ENCODE results near the gene PXMP2.

The PXMP2 gene

DNA sequence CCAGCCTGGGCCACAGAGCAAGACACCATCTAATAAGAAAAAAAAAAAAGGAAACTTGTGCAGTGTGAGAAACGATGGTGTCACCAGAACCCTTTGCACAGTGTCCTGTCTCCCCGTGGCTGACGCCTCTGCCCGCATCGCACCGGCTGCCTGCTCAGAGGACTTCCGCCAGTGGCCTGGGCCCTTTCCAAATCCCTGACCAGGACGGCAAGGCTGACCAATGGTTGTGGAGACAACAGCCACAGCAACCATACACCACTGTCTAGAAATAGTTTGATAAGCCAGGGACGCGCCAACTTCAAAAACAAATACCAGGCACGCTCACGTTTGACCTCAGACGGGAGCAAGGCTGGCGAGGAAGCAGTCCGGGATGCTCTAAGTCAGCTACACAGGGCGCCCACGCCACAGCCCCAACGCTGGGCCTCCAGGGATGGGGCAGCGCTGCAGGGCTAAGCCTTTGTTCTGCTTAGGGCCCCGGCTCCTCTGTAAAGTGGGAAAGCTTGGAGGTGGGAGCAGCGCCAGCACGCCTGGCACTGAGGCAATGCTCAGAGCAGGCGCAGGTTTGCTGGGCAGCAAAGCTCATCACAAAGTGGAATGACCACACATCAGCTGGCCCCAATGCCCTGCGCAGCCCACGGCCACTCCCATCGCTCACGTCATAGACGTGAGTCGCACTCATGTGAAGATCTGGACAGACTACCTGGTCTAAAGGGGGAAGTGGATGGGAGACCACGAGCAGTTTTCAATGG, 35.8 kb downstream of the PXMP2 start:
- no peak for DNase-seq (ENCODE audit: low read depth)

DNA sequence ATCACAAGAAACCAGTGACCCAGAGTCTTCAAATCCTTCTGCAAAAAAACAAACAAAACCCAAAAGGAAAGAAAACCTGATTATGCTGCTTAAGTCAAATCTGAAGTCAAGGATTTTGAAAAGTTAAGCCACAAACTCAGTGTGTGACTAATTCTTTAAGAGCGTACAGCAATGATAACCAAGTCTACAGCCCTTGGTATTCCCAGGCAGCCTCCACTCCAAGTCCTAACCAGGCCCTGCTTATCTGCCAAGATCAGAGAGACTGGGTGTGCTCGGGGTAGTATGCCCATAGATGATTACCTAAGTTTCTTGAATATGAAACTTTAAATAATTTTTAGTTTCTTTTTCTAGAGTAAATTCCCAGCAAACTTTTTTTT, 36.4 kb downstream of the PXMP2 start:
- no peak for DNase-seq (ENCODE audit: low read depth)

DNA sequence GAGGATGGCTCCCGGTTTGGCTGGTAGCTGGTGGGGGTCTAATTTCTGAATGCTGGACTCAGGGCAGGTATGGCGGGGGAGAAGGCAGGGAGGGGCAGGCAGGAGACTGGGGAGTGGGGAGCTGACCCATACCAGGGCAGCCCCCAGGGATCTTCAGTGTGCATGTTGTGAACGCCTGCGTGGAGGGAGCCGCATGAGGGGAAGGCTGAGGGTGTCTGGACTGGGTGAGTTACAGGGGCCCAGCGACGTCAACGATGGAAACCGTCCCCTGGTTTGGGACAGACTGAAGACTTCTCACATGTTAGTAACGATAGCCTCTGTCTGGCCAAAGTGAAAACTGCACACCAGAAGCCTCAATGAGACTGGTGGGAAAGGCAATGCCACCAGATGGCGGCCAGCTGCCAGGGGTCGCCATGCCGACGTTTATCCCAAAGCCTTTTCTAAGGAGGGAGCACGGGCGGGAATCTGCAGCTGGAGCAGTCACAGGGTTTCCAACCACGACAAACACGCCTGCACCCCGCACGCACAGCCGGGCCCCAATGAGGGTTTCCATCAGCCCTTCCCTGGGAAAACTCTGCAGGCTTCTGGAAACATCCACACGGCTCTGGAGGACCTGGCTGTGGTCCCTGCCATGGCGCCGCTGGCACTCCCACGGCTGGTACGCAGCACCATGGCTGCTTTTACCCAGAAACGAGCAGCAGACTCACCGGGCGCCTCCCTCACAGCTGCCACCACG, 37.3 kb downstream of the PXMP2 start:
- DNase-seq (ENCODE audit: low read depth), result no peak

DNA sequence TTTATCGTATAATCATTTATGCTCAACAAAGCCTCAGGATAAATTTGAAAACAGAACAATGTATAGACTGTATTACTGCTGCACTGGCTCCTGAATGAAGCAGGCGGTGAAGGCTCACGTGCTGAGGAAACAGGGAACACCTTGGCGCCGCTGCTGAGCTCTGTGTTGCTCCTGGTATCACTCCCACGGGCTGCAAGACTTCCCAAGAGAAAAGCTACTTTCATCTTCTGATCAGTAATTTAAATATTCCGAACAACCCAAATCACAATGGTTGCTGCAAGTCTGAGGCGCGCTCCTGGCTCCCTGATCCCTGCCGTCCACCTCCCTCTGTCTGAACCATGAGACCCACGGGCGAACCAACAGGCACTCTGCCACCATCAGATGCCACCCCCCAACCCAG, 39.0 kb downstream of the PXMP2 start:
- DNase-seq (ENCODE audit: low read depth), result no peak

DNA sequence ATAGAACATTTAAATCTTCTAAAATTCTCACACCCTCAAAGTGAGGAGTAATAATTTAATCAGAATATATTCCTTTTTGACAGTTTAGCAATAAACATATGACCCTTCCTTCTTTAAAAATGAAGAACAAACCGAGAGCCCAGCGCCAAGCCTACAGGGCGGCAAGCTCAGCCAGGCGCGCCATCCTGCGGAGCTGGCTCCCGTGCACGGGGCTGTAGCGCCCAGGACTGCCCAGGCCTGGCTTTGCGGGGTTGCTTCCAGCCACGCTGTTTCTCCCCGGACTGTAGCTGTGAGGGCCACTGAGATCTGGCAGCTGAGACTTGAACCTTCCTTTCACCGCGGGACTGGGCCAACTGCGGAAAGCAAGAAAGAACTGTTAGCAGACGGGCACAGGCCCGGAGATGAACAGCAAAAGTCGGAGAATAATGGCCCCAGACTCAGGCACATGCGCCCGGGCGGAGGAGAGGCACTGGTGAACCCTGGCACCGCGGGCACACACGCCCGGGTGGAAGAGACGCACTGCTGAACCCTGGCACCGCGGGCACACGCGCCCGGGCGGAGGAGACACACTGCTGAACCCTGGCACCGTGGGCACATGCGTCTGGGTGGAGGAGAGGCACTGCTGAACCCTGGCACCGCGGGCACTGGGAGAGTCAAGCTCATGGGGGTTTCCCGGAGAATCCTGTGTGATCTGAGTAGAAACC, 39.9 kb downstream of the PXMP2 start:
- DNase-seq (ENCODE audit: low read depth), result no peak

DNA sequence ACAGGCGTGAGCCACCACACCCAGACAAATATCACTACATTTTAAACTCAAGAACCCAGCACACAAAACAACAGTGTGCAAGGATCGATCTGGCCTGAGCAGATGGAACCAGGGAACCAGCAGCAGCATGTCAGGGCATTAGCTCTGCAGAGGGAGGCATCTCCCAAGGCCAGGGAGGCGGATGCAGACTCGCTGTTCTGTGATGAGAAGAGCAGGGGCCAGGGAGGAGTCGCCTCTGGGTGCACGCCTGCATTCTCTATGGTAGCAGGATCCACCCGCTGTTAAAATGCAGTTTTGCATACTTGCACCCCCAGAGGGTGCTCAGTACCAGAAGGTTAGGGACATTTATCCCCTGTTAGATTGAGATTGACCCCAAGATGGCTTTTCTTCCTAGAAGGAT, 41.1 kb downstream of the PXMP2 start:
- no peak for DNase-seq (ENCODE audit: low read depth)

DNA sequence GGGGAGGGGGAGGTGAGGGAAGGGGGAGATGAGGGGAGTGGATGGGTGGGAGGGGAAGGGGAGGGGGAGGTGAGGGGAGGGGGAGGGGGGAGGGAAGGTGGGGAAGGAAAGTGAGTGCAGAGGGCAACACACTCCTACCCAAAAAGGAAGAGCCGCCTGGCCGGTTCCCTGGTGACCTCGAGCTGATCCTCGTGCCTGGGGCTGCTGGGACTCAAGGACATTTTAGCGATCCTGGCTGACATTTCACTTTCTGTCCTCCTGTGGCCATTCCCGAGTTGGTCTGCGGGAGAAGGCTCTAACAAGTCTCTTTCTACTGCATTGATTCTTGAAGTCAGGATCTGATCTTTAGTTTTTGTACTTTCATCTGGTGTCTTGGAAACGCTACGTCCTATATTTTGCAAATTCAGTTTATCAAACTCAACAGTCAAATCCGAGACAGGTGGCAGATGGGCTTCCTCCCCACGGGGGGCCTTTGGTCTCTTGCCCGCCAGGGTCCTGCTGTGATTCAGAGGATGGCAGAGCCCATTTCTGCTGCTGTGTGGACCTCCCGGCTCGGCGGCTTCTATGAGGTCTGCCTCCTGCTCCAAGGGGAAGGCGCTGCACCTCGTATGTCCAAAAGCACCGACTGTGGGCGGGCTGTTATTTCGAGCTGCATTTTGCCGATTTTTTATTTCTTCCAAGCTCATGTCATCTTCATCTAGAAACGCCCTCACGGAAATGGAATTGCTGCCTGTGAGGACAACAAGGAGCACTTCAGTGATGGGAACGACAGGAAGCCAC, 42.3 kb downstream of the PXMP2 start:
- DNase-seq (ENCODE audit: low read depth), result no peak

DNA sequence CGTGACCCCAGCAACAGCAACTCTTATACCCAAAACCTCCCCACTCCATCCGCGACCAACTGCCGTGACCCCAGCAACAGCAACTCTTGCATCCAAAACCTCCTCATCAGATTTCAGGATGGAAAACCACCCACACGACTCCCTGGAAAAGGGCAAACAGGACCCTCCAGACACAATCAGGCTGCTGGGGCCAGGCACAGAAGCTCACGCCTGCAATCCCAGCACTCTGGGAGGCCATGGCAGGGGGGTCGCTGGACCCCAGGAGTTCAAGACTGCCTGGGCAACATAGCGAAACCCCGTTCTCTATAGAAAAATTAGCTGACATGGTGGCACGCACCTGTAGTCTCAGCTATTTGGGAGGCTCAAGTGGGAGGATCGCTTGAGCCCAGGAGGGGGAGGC, 43.0 kb downstream of the PXMP2 start:
- no peak for DNase-seq (ENCODE audit: low read depth)

DNA sequence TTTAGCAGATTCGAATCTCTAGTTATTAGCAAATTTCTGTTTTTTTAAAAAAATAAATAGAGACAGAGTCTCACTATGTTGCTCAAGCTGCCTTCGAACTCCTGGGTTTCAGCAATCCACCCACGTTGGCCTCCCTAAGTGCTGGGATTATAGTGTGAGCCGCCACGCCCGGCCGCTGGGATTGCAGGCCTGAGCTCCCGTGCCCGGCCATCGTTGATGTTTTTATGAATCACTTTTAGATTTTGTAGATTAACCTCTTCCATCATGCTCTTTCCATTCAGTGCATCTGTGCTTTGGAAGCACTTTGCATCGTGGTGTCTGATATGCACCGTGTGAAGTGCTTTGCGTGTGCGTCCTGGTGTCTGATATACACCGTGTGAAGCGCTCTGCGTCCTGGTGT, 44.2 kb downstream of the PXMP2 start:
- no peak for DNase-seq (ENCODE audit: low read depth)

DNA sequence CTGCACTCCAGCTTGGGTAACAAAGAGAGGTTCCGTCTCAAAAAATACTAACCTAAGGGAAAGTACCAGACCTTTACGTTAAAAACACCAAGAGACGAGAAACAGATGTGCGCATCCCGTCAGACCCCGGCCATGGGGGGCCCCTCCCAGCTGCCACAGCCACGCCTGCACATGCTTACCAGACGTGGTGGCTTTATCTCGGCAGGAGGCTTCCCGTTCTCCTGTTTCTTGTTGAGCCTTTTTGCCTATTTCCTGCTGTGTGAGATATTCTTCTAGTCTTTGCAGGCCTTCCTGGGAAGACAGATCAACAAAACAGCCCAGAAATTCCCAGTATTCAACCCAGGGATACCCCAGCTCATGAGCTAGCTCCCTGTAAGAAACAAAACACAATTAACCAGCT, 46.8 kb downstream of the PXMP2 start:
- DNase-seq (ENCODE audit: low read depth), result no peak

DNA sequence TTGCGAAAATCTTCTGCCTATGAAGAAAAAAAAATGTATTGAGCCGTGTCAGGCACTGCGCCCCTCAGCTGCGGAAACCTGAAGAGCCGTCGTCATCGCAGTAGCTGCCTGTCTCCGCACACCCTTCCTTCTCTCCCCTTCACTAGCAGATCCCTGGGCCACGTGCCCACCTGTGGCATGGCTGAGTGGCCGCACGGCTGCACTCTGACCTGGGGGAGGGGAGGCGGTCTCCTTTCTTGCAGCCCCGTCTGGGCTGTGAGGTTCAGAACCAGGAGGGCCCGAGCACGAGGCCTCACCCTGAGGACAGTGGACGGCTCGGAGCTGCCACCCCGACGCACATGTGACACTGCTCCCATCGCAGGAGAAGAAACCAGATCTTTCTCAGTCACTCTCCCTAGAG, 48.1 kb downstream of the PXMP2 start:
- DNase-seq (ENCODE audit: low read depth), result no peak

DNA sequence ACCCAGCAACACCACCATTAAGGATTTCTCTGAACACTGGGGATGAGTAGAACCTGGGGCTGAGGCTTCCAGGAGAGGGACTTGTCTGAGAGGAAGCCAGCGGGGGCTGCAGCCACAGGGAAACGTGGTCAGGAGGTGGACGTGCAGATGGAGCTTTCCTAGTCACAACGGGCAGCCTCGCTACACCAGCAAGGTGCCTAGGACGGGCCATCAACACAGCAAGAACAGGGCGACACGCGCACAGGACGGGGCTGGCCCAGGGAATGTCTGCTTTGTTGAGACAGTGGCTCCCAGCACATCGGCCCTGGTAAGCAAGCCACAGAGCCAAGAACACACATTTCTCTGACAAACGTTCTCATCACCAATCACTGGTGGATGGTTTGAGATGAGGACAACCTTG, 49.0 kb downstream of the PXMP2 start:
- no peak for DNase-seq (ENCODE audit: low read depth)

DNA sequence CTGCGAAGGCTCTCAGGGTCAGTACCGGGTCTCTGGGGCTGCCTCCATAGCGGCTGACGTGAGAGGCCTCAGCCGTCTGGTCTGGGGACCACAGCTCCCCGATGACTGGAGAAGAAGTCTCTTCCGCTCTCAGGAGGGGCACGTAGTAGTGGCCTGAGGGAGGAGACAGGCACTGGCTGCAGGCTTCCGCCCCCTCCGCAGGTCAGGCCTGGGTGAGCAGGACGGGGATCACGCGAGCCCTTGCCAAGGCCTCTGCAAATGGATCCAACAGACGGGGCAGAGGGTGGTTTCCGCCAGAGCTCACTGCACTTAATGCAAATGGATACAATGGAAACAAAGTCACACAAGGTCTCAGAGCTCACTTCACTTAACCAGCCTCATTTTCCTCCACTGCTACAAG, 49.5 kb downstream of the PXMP2 start:
- no peak for DNase-seq (ENCODE audit: low read depth)

DNA sequence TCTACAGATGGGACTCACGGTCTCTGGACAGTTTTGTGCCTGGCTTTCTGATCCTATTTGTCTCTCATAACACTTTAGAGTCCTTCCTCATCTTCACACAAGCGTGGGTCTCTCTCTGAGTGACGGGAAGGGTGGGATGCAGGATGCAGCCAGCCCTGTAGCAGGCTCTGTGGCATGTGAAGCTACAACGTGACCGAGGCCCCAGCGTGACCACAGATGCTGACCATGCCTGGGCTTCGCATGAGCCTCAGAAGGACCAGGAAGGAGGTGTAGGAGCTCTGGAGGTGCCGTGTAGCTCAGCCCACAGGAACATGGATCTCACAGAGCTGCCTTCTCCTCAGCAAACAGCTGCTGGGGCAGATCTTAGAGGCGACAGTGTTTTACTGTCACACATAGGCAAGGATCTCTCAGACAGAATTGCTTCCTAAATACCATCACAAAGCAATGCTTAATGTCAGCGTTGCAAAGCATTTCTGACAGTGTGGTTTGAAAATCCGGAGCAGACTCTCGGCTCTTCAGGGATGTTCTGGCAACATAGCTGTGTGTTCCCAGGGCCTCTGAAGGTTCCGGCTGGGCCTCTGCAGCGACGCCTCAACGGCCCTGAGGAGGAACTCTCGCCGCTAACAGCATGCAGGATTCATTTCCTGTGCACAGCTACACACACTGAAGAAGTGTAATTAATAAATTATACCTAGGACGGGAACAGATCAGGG, 52.4 kb downstream of the PXMP2 start:
- no peak for DNase-seq (ENCODE audit: low read depth)

DNA sequence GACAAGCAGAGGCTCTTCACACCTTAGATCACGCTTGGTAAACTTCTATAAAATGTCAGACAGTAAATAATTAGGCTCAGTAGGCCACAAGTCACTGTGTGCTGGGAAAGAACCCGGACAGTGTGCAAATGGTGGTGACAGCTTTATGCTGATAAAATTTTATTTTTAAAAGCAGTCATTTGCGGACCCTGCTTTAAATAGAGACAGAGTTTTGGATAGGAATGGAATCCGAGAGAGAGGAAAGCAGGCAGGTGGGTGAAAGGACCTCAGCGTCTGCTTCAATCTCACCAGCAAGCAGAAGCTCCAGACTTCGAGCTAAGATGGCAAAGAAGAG, 52.9 kb downstream of the PXMP2 start:
- DNase-seq (ENCODE audit: low read depth), result no peak

DNA sequence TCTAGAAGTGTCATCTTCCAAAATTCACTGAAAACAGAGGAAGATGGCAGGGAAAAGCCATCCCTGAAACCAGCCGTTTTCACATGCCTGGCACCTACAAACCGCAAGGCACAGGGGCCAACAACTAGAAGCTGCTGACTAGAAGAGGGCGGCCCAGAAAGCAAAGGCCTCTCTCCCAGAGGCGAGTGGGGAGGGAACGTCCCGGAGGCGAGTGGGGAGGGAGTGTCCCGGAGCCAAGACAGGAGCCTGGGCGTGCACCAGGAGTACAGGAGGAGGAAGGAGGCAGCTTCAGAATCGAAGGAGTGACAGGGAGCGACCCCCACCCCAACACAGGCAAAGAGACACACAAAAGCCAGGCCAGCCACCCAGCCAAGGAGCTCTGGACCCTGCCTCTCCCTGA, 53.3 kb downstream of the PXMP2 start:
- no peak for DNase-seq (ENCODE audit: low read depth)

DNA sequence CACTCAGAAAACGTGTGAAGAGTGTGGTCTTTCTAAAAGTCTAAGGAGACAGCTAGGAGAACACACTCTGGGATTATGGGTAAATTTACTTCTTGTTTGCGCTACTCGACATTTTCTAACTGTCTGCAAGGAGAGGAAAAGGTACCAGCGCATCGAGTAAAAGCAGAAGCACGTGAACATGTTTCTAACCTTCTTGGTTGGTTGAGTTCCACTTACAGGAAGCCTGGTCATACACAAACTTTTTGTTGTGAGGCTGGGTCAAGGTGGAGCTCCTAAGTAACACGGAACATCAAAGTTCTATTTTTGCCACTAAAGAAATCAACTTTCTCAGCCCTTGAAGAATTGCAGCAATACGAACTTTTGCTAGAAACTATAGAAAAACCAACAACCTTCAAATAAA, 54.2 kb downstream of the PXMP2 start:
- DNase-seq (ENCODE audit: low read depth), result no peak

DNA sequence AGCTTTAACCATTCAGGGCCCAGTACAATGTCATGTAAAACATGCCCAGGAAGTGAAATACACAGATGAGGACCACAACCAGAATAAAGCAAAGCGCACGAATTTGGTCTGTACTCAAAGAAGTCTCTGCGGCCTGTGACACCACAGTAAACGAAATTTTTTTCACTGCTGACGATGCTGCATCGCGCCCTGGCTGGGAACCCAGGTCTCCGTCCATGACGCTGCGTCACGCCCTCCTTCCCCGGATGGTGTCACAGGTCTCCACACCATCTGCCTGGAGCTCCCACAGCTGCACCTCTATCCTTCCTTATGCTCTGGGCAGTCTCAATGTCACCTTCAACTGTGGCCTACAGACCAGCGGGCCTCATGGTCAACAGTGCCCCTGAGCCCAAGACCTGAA, 56.4 kb downstream of the PXMP2 start:
- no peak for DNase-seq (ENCODE audit: low read depth)

DNA sequence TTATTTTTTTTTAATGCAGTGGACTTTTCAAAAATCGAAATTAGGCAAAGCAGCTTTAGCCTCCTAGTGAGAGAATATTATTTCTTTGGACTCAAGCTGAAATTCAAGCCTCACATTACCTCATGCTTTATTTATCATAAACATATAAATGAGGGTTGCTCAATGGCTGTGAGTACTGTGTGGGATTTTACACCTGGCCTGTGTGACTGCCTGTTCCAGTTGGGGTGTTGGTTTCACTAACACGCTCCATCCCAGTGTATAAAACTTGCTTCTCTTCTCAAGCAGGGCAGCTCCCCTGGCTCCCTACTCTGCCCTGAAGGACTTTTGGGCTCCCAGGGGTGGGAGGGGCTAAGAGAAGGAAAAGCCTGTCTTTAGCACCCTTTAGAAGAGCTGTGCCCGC, 59.2 kb downstream of the PXMP2 start:
- DNase-seq (ENCODE audit: low read depth), result no peak

DNA sequence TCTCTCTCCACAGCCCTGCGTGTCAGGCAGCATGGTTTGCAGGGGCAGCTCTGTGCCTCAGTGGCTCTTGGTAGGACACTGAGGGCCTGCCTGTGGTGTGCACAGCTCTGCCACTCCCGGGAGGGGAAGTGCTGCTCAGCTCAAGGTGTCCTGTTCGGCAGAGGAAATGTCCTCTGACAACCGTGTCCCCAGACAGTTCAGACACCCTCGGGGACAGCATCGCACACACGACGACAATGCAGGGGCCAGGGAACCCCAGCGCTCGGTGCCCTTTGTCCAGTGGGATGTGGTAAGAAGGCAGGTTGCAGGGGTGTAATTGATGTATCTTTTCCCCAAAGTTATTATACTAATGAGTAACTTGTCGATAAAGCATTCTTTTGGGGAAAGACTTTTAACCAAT, 60.0 kb downstream of the PXMP2 start:
- DNase-seq (ENCODE audit: low read depth), result no peak

DNA sequence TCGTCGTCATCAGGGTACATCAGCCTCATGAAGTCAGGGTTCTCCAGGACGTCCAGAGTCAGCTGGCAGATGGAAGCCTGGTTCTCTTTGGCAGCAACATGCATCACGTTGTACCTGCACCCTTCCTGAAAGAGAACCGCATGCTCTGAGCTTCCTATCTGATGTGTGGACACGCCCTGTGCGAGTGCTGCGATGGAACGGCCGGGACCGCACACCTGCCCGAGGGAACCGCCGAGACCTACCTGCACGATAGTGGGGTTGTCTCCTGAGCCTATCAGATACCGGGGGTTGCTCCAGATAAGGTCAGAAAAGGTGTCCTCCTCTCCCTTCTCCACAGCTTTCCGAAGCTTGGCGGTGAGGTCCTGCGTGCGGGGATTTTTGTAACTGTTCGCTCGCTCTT, 60.5 kb downstream of the PXMP2 start:
- no peak for DNase-seq (ENCODE audit: low read depth)

DNA sequence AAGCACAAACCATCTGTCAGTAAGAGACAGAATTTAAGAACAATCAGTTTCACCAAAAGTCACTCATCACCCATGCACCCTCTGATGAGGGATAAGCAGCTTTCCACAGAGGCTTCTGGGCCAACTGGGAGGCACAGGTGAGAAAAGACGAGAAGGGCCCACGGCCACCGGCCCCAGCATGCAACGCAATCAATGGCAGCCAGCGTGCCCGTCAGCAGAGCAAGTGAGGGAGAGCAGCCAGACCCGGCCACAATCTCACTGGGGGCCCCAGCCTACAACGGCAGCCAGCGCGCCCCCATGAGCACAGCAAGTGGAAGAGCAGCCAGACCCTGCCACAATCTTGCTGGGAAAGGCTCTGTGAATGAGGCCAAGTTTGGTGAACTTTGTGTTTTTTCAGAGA, 60.9 kb downstream of the PXMP2 start:
- DNase-seq (ENCODE audit: low read depth), result no peak
